Measurements from ENCODE around the gene JTB.

JTB gene

DNA sequence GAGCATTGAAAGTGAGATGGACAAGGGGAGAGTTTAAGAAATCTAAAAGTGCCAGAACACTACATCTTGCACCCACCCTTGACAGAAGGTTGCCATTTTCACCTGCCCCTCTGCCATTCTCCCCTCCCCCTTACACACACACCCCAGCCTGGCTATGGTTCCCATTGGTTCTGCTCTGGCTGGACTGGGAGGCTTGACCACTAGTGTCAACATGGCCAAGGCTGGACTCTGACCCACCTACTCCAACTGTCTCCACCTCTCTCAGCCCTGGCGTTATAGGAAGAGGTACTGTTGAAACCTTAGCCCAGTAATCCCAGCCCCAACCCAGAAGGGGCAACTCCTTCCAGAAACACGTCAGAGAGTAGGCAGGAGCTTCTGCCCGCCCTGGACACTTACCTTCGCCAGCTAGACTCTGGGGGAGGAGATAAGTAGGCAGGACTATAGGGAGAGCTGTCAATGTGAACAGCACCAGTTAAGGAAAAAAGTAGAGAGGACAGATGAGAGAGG is 23.6 kb downstream of the JTB start:
- DNase-seq: no peak

DNA sequence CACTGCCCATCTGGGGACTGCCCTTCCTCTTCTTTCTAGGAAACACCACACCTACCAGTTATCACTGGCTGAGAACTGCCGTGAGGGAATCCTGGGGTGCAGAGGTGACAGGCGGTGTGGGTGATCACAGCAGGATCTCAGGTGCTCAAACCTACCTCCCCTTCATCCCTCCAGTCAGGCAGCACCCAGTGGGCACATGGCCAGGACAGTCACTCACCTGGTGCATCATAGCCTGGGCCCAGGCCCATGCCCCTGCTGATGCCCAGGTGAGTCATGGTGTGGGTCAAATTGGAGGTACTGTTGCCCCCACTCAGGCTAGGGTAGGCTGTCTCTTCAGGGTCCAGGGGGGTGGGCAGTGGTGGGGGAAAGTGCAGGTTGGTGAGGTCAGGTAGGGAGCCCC is 25.7 kb downstream of the JTB start:
- DNase-seq: no peak

GRCh38 chr1:153951183-153951582 is 26.3 kb downstream of the JTB start:
- DNase-seq: no peak

- DNase-seq: peak; percentile 87
Observed at GRCh38 chr1:153946622-153947241, 30.7 kb downstream of the JTB start, which contains the start of gene DENND4B. Gene DENND4B, minus strand, starts transcription at chr1:153946718. Its CDS starts 2,344 bp downstream, at chr1:153944374.

GRCh38 chr1:153945795-153946621 is 31.5 kb downstream of the JTB start:
- peak; percentile 78 for DNase-seq

DNA sequence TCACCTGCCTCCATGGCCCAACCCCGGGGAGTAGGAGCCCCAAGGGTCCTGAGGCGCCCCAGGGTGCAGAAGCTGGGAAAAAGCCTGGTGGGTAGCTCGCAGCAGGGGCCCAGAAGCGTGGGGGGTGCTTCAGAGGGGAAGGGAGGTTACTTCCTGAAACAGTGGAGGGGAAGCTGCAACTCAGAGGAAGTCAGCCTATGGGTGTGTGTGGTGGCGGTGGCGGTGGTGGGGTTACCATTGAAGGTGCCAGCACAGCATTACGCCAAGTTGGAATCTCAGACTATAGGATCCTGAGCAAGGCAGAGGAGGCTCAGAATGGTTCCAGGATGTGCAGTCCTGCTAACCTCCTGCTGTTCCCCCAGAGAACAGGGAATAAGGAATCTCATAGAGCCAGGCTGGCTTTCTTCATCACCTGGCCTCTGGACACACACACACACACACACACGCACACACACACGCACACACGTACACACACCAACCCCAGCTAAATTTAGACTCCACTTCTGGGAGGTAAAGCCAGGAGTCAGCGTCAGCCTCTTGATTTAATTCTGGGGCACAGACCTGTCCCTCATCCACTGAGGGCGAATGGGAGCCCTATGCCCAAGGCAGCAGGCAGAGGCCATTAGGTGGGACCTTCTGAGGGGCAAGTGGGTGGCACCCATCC is 32.2 kb downstream of the JTB start:
- DNase-seq: no peak

DNA sequence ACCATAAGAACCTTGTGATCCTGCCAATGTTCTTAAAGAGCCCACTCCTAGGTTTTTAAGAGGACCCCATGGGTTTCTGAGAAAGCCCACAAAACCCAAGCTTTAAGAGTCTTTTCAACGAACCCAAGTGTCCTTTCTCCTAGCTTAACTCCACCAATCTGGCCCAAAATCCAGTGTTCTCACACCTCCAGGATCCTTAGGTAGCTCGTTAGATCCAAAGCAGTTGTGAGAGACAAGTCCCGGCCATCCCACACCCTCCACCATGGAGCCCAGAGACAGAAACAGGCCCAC is 32.7 kb downstream of the JTB start:
- no peak for DNase-seq

GRCh38 chr1:153944005-153944826 is 33.3 kb downstream of the JTB start:
- no peak for DNase-seq

- no peak for DNase-seq
Observed at GRCh38 chr1:153942766-153943549, 34.5 kb downstream of the JTB start.

GRCh38 chr1:153941826-153942725 is 35.4 kb downstream of the JTB start:
- DNase-seq: no peak

GRCh38 chr1:153940756-153941155 is 36.7 kb downstream of the JTB start:
- DNase-seq: no peak

DNA sequence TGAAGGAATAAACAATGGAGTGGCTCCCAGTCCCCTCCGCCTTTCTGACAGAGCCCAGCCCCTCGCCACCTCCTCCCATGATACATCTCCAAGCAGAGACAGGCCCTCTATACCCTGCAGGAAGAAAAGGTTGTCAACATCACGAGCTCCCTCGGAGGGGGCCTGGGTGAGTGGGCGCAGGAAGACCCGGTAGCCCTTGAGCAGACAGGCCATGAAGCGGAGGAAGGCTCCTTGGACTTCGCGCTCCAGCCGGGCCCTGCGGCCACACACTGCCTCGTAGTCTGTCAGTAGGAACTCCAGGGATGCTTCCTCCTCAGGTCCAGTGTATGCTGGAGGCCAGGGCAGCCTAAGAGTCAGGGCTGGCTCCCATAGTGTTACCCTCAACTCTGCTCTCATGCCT is 38.0 kb downstream of the JTB start:
- DNase-seq: no peak

DNA sequence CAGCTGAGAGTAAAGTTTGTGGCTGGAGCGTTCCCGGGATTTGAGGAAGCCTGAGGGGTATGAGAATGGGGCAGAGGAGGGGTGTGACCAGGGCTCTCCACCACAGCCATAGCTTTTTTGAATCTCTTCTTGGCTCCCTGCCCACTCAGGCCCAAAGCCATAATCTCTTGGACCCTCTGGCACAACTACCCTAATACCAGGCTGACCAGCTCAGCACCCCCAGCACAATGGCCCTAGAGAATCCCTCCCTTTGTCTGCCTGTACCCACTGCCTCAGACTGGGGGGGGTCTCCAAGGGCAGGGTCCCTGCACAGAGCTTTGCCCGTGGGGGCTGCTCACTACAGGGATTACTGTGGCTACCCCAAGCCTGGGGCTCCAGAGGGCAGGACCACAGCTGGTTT is 38.5 kb downstream of the JTB start:
- no peak for DNase-seq

DNA sequence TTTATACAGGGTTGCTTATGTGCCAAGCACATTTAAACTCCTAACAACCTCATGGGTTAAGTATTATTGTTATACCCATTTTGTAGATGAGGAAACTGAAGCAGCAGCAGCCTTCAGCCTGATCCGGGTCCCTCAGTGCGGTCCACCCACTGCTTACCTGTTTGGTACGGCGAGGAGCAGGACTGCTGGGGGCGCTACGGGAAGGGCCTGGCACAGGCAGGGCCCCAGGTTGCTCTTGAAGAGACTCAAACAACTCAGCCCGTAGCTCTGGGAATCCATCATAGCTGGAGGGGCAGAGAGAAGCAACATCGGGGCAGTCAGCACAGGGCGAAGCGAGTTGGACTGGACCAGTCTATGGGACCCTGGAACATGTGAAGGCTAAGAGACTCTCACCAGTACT is 40.1 kb downstream of the JTB start:
- no peak for DNase-seq

DNA sequence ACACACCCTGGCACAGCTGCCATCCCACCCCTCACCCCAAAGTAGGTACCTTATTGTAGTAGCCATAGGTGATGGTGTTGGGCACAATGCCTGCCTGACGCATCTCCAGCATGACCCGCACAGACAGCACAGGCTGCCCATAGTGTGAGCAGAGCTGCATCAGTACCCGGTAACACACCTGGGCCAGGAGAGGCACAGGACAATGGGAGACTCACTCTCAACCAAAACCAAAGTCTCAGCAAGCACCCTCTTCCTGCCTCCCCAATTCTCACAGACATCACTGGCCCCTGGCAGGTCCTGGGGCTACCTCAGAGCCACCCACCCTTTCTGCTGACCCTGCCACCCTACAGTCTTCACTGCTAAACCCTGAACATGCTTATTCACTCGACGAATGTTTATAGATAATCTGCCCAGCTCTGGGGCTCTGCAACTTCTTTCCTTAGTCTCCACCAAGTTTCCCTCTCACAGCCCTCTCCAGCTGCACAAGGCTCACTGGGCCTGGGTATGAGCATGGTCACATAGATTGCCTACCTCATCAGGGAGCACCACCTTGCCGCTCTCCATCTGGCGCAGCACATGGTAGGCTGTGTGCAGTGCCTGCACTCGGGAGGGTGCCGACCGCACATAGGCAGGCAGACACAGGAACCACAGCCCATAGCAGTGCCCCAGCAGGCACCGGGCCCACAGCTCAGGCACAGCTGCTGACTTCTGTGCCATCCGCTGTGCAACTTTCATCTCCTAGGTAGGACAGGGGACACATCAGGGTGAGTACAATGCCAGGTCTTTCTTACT is 41.3 kb downstream of the JTB start:
- no peak for DNase-seq

GRCh38 chr1:153934746-153935145 is 42.7 kb downstream of the JTB start:
- DNase-seq: no peak

- no peak for DNase-seq
Observed at GRCh38 chr1:153933955-153934354, 43.5 kb downstream of the JTB start.

DNA sequence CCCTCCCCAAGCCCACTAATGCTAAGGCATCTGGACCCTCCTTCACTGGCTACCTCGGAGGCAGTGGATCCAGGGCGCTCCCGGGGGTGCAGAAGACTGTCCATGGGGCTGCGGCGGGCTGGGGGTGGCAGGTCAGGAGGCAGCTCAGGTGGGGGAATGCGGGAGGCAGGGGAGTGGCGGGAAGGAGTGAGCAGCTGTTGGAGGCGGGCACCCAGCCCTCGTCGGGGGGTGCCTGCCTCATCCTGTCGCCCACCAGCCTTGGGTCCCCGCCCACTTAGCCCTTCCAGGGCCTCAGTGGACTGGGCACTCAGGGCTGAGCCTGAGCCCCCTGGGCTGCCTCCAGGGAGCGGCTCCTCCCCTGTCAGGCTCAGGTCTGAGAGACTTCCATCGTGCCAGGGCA is 44.0 kb downstream of the JTB start:
- DNase-seq: no peak

GRCh38 chr1:153932156-153933131 is 45.0 kb downstream of the JTB start:
- DNase-seq: no peak

Measured in right forelimb (tissue), 1 donor.